ENCODE results near the gene ADCY5.
A peak's percentile ranks its signal among the peaks of the same experiment; 100 is the strongest.
"Not testable (repeated sequence)": the region's sequence is repeated elsewhere in the genome, so short reads cannot be mapped to it uniquely, and the experiment has no call there.

Gene ADCY5

DNA sequence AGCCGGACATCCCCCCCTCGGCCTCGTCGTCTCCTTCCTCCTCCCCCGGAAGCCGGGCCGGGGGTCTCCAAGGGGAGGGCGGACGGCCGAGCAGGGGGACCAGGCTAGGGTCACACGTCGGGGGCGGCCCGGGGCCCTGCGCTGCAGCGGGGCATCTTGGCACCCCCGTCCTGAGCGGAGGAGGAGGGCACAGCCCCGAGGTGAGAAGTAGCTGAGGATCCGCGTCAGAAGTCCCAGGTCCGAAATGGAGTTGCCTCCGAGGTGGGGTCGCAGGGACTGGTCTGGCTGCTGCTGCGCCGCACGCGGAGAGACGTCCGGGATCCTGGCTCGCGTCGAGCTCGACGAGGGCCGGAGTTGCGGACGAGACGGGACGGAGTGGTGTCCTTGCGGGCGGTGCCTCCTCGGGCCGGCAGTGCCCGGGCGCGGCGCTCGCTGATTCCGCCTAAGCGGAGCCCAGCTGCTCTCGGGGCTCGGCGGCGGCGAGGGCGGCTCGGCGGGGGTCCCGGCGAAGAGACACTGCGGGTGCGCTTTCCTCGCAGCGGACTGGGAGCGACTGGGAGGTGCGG is at the start of gene ADCY5:
TSS of gene ADCY5 (minus strand) at position 555 of the 566 bp plus-strand sequence. CDS start at position 10, 545 bp downstream.
- DNase-seq (ENCODE audit: low read depth in 1 of 2, low spot score in 1 of 2): no peak

DNA sequence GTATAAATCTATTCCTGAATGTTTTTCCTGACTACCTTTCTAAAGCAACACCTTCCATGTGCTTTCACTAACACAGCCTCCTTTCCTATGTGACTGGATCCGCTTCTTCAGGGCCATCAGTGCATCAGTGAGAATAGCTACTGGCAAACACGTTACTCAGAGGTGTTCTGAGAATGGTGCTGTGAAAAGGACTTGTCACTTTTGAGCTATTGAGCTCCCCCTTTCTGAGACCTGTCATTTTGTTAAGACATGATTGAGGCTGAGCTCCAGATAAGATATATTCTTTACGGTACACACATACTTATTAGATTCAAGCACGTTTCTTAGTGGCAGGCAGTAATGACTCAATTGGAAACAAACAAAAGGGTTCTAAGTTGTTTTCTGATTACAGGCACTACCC is 45.0 kb upstream of the ADCY5 start:
- no peak for DNase-seq (ENCODE audit: low read depth in 1 of 2, low spot score in 1 of 2)

DNA sequence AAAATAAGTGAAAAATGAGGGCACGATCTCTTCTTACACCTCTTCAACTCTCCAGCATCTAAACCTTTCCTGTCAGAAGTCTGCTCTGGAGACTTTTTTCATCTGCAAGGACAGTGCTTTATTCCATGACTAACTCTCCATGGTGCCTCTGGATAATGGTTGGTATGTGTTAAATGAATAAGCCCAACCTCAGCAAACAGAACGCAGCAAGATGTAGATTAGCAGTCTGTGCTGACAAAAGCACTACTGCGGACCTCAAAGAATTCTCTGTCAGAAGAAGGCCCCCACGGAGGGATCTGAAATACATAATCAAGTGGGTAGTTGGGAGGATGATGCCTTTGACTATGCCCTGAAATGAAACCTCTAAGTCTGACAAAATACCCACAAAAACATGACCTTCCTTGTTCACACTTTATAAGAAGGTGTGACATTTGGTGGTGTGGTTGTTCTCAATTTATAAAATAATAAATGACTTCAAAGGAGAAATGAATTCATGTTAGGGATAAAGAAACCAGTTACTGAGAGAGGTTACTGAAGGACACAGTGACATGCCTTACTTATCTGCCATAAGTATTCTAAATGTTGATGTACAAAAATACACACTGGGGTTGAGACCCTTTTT is 43.2 kb upstream of the ADCY5 start:
- DNase-seq (ENCODE audit: low read depth in 1 of 2, low spot score in 1 of 2): no peak

DNA sequence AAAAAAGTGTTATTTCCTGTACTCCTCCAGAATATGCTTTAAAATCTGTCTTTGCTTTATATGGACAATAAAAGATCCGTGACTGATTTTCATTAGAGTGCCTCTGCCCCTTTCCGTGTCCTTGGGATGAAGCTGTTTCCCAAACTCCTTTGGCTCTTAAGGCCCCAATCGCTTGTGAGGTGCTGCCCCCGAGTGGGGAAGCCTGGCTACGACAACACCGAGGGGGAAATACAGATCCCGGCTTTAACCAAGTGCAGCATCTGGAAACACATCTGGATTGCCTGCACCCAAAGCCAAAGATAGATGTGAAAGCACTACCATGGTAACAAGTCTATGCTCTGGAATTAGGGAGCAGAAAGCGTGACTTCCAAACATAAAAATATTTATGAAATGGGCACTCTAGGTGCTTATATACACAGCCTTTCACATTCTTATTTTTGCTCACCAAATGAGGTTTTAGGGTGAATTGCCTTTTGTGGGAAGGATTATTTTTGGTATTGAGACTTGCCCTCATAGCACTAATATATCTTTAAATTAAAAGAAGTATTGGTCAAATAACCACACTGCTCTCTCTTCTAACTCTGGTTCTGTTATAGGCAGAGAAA is 40.6 kb upstream of the ADCY5 start:
- DNase-seq (ENCODE audit: low read depth in 1 of 2, low spot score in 1 of 2): peak in 1 of 2 donors; percentile 24

DNA sequence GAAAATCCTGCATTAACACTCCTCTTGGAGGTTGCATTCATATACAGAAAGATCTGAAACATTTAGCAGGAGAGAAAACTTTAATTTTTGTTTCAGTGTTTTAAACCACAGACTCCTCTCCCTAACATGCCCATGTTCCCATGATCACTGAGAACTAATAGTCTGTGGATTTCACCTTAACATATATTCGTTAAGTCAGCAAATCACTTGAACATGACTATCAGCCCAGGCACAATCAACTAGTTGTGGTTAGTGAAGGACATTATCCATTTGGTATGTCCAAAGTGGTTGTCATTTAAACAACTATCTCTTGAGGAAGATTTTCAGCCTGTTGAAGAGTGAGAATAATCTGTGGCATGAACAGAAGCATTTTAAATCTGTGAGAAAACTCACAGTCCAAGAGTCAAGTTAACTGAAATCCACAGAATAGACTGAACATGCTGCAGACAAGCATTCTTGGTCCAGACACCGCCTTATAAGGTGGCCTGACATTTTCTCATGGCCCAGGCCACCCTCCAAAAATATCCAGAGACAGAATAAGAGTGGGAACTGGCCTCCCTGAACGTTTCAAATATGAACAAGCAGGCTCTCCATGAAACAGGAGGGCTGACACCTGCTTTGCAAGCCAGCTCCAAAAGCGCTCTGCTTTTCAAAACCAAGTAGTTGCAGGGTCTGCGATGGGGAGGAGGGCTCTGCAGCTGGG is 39.9 kb upstream of the ADCY5 start:
- DNase-seq (ENCODE audit: low read depth in 1 of 2, low spot score in 1 of 2): no peak

DNA sequence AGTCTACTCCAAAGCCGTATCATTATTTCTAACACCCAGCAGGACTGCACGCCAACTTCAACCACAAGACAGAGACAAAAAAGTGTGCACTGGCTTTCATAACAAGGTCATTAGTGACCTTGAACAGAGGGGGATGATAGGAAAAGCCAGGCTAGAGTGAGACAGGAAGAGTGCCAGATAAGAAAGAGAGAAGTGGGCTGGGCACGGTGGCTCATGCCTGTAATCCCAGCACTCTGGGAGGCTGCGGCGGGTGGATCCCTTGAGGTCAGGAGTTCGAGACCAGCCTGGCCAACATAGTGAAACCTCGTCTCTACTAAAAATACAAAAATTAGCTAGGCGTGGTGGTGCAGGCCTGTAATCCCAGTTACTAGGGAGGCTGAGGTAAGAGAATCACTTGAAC is 38.2 kb upstream of the ADCY5 start:
- DNase-seq (ENCODE audit: low read depth in 1 of 2, low spot score in 1 of 2): not testable (repeated sequence)

DNA sequence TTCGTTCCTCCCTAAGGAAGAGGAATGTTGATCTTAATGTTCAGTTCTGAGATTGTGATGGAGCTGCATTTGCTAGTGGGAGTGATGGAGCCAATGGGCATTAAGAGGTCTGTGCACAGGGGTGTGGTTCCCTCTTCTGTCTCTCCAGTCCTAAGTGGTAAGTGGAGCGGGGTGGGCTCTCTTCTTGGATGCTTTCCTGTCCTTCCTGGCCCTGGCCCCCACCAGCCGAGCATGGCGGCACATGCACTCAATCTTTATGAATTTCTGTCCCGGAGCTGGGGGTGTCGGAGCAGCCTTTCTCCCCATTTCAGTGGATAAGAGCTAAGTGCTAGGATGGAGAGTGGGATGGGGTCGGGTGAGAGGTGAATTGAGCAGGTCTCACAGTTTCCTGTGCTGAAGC is 37.6 kb upstream of the ADCY5 start:
- DNase-seq (ENCODE audit: low read depth in 1 of 2, low spot score in 1 of 2): no peak

DNA sequence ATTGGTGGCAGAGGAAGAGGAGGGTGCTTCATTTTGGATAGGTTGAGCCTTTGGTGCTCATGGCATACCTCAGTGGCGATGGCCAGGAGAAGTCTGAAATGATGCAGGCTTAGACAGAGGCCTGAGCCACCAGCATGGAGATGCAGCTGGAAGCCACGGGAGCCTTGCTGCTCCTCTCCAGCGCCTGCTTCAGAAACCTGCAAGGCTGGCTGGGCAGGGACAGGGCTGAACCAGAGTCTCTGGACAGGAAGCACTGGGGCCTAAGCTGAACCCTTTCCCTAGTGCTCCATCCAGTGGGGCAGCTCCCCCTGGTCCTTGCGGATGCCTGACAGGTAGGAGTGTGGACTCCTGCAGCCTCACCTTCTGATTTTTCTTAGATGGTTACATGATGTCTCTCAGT is 36.7 kb upstream of the ADCY5 start:
- DNase-seq (ENCODE audit: low read depth in 1 of 2, low spot score in 1 of 2): no peak

DNA sequence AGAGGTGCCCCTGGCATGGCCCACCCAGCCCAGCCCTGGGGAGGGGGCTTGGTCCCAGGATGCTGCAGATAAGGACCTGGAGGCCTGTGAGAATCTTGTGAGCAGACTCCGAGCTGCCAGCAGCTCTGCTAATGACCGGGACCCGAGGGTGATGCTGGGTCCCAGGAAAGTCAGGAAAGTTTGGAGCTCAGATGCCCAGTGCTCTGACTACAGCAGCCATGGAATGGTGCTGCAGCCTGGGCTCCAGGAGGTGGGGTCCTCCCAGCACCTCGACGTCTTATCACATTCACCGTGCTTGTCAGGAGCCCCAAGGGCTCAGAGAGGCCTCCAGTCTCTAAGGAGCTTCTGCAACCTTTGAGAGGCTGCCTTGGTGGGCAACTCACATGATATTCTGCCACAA is 34.3 kb upstream of the ADCY5 start:
- no peak for DNase-seq (ENCODE audit: low read depth in 1 of 2, low spot score in 1 of 2)

DNA sequence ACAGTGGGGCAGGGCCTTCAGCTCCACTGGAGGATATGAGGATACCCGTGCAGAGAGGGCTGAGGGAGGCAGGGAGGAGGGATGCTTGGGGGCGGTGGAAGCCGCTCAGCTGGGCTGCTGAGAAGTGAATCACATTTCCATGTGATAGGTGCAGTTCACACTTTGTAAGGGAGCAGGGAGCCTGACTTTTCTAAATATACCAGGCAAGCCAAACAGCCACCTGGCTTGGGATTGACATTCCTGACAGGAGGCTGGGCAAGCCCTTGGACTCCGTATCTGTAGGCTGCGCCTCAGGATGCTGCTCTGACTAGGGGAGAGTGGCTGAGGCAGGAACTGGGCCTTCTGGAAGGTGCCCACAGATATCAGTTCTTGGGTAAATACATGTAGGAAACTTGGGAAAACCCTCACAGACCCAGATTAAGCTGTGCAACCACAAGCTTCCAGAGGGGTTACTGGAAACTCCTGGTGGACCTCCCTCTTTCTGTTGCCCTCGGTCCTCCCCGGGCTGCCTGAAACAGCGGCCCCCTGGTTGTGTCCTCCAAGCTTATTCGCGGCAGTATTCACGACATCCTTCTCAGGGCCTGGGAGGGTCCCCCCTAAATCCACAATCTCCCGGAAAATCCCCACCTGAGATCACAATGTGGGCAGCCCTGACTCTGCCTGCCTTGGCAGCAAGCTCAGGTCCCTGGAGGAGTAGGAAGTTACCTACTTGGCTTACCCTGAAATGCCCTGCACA is 33.0 kb upstream of the ADCY5 start:
- no peak for DNase-seq (ENCODE audit: low read depth in 1 of 2, low spot score in 1 of 2)

DNA sequence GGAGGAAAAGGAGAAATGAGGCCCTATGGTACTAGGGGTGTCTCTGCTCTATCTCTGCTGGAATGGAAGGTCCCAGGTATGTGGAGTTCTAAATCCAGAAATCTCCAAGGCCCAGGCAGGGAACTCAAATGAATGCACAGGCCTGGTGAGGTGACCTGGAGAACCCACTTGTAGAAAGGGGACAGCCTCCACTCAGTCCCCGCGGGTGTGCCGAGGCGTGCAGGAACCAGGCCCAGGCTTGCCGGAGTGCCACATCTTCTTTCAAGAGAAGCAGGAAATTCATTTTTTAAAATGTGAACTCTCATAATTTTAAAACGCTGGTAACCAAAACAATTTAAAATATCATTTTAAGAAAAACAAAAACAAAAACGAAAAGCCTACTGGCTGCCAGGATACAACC is 32.2 kb upstream of the ADCY5 start:
- no peak for DNase-seq (ENCODE audit: low read depth in 1 of 2, low spot score in 1 of 2)

DNA sequence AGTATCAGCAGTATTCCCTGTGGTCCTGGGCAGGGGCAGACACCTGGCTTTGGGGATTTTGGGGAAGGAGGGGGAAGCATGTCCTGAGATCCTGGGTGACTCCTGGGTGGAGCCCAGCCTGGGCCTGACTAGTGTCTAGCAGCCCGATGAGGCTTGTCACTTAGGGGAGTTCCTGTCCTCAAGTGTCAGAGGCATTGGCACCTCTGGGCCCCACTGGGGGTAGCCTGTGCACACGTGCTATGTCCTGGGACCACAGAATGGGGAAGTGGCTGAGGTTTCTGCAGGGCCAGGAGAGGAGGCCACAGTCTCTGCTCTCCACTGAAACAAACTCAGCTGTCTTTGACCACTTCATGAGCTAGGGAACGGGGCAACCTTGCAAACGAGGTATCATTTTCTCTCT is 31.5 kb upstream of the ADCY5 start:
- DNase-seq (ENCODE audit: low read depth in 1 of 2, low spot score in 1 of 2): no peak

DNA sequence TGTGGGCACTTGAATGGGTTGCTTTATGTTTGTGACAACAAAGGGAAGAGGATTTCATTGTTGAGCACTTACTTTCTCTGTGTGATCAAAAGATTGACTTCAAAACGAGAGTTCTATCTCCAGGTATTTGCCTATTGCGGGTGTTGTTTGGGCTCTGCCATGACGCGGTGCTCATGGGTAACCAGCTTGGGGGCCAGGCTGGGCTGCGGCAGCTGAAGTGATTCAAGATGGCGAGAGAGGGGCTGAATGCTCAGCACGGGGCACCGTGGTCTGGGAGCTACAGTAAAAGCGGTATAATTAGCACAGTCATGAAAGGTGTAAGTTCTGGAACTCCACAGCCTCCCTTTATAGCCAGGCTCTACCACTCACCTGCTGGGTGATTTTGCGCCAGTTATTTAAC is 31.0 kb upstream of the ADCY5 start:
- DNase-seq (ENCODE audit: low read depth in 1 of 2, low spot score in 1 of 2): no peak

DNA sequence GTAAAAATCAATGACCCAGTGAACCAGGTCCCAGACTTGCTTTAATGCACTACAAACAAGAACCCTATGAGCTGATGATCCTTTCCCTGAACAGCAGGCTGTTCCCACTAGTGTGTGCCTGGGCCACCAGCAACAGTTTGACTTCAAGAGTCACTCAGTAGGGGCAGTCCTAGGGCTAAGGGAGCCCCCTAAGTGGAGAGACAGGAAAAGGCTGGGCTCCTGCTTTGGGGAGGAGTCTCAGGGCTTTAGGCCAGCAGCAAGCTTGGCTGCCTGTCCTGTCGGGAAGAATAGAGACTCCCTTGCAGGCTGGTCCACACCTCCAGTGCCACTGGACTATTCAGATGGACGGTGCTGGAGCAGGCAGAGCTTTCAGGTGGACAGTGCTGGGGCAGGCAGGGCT is 29.4 kb upstream of the ADCY5 start:
- DNase-seq (ENCODE audit: low read depth in 1 of 2, low spot score in 1 of 2): no peak

DNA sequence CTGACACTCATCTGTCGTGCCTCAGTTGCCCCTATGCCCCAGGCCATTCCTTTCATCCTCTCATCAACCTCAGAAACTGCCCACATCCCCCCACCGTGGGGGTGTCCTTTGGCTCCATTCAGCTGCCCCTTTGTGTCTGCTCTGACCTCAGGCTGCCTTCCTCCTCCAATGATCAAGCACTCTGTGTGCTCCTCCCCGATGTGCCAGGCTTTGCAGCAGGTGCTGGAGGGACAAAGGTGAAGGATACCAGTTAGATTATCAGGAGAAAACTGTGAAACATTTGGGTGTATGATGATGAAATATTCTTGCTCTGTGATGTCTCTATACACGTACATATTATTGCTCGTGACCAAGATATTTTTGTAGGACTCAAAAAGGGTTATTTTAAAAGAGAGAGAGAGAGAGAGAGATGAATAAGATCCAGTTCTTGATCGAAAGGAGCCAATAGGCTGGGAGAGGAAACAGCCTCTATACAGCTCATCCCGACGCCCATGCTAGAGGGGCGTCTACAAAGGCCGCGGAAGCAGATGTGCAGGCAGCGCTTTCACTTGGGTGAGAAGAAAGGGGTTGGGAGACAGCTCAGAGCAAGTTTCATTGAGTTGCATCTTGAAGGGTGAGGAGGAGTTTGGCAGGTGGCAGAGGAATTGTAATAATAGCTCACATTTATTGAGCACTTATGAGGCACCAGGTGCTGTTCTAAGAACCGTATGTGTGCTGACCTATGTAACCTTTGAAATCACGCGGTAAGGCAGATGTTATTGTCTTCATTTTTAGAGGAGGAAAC is 28.3 kb upstream of the ADCY5 start:
- DNase-seq (ENCODE audit: low read depth in 1 of 2, low spot score in 1 of 2): no peak

DNA sequence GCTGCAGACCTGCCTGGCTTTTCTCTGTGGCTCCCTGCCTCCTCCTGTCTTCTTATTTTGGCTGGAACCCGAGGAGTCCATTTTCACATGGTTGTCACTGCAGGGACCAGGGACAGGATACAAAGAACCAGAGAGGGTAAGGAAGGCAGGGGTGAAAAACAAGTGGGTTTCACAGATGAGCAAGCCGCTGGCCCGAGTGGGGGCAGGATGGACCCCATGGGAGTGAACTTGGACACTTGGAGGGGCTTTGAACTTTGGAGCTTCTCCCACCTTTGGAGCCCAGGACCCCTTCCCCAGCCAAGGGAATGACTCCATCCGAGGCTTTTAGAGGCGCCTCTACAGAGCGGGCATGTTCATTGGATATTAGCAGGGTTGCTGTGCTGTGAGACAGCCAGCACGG is 26.9 kb upstream of the ADCY5 start:
- DNase-seq (ENCODE audit: low read depth in 1 of 2, low spot score in 1 of 2): no peak

DNA sequence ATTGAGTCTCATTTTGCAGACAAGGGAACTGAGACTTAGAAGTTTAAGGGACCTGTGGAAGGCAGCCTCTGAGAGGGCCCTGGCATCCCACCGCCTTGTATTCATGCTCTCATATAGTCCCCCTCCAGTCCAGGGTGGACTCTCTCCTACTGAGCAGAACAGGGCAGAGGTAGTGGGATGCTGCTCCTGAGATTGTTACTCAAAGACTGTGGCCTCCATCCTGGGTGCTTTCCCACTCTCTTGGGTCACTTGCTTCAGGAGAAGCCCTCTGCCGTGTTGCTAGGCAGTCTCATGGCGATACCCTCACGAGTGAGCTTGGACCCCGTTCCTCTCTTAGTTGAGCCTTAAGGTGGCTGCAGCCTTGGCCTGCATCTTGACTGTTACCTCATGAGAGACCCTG is 22.2 kb upstream of the ADCY5 start:
- DNase-seq (ENCODE audit: low read depth in 1 of 2, low spot score in 1 of 2): no peak

DNA sequence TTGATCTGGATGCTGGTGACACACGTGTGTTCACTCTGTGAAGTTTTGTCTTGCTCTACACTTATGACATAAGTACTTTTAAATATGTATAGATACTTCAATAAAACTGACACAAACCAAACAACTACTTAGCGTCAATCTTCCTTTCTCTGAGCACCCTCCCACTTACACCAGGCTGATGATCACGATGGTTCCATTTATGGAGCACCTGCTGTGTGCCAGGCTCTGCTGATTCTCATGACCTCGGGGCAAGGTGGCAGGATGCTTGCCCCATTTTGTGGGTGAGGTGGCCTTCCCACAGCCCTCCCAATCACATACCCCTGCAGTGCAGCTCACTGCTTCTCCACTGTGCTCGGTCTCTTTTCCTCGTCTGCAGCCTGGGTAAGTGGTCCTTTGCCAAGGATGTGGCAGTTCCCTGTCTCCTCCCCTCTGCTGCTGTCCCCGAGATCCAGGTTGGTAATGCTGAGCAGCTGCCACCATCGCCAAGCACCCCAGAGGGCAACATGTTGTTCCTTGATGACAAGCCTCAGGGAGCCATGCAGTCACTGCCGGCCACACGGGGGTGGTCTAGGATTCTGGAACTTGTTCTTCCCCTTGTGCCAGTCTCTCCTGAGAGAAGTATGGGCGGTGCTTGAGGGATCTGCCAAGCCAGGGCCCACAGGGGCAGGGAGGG is 20.6 kb upstream of the ADCY5 start:
- DNase-seq (ENCODE audit: low read depth in 1 of 2, low spot score in 1 of 2): no peak

DNA sequence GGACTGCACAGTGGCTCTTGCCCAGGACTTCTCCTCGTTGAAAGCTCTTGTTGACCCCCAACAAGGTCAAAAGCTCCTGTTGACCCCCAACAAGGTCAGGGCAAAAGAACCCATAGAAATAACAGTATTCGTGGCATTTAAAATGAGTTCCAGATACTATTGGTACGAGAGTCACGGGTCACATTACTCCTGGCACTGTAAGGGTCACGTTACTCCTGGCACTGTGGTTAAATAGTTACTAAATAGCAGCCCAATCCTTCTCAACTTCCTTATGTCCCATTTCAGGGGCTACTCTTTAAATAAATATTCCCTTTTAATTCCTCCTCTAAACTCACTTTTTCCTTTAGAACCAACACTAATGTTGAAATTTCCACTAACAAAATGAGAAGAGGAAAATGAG is 18.2 kb upstream of the ADCY5 start:
- no peak for DNase-seq (ENCODE audit: low read depth in 1 of 2, low spot score in 1 of 2)

DNA sequence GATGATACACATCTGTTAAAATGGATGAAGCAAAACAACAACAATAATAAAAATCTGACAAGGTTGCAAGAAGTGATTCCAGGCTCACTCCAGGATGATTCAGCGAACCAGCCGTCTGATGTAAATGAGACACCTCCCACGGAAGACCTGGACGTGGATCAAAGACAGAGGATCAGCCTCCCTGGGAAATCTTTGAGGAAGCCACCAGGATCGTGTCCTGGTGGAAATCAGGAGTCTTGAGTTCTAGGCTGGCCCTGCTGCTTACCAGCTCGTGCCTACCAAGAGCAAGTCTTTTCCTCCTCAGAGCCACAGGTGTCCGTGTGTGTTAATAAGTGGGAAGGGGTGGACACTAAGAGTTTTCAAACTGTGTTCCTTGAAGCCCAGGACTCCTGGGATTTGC is 15.3 kb upstream of the ADCY5 start:
- DNase-seq (ENCODE audit: low read depth in 1 of 2, low spot score in 1 of 2): no peak

Data from activated CD4-positive, alpha-beta T cell treated with anti-CD3 and anti-CD28 coated beads, Interleukin-2, amount 50 U/mL, for 24 hours (primary cell).